ENCODE data around the gene OSMR. TPM values are rescaled to one million over a fixed set of nuclear protein-coding genes. Genes with fewer than 3 reads are reported as not detected.
A peak's percentile ranks its signal among the peaks of the same experiment; 100 is the strongest.

Gene OSMR
- total RNA-seq, 2 donors from 2014 or later: 79.2 to 190 TPM

DNA sequence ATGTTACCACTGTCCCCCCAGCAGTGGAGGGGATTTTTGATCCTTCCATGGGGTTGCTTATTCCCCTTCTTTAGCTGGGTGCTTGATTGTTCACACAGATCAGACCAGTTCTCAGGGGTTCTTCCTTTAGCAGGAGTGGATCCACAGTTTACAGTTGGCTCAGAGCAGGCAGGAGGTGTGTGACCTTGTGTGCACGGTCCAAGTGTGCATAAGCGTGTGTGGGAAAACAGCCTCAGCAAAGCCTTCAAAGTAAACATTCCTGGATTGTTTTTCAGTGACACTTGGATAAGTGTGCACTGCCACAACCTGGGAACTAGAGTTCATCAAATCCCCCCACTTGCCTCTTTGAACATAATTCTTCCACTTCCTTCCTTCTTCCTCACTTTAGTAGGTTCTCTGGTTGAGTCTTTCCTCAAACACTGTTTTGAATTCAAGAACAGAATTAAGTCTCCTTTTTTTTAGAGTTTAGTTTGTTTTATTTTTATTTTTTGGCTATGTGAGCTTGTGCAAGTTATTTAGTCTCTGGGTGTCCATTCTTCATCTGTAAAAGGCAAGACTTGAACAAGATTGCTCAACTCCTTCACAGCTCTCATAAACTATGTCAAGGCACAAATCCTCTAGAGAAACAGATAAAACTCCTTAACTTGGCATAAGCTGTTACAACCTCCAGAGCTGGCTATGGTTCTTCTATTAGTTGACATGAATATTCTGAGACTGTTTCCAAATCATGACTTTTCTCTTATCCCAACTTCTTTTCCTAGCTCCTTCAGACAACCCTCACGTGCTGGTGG lies 78.0 kb downstream of the OSMR start:
- TF ChIP-seq, protein P1, sequence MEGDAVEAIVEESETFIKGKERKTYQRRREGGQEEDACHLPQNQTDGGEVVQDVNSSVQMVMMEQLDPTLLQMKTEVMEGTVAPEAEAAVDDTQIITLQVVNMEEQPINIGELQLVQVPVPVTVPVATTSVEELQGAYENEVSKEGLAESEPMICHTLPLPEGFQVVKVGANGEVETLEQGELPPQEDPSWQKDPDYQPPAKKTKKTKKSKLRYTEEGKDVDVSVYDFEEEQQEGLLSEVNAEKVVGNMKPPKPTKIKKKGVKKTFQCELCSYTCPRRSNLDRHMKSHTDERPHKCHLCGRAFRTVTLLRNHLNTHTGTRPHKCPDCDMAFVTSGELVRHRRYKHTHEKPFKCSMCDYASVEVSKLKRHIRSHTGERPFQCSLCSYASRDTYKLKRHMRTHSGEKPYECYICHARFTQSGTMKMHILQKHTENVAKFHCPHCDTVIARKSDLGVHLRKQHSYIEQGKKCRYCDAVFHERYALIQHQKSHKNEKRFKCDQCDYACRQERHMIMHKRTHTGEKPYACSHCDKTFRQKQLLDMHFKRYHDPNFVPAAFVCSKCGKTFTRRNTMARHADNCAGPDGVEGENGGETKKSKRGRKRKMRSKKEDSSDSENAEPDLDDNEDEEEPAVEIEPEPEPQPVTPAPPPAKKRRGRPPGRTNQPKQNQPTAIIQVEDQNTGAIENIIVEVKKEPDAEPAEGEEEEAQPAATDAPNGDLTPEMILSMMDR (IDR thresholded peaks at IDR 0.05): no peak
- peaks cover 25% of the 10 kb centered on the region for H3K36me3 ChIP-seq
- H3K27ac ChIP-seq: peak overlapping the region; percentile 21 to 44
- ATAC-seq (ENCODE audit: insufficient number of reproducible peaks, low FRiP score, low read depth): no peak
- H3K27me3 ChIP-seq (replicated peaks; ENCODE audit: insufficient read depth): no peaks in the 10 kb centered on the region
- no peak for DNase-seq (ENCODE audit: low spot score)
- peaks cover 9 to 32% of the 10 kb centered on the region in 2 donors for H3K4me1 ChIP-seq (ENCODE audit: control insufficient read depth in 1 of 2, low read depth in 2 of 2)
- H3K9me3 ChIP-seq: no peaks in the 10 kb centered on the region
- H3K4me3 ChIP-seq: no peak overlapping the region

DNA sequence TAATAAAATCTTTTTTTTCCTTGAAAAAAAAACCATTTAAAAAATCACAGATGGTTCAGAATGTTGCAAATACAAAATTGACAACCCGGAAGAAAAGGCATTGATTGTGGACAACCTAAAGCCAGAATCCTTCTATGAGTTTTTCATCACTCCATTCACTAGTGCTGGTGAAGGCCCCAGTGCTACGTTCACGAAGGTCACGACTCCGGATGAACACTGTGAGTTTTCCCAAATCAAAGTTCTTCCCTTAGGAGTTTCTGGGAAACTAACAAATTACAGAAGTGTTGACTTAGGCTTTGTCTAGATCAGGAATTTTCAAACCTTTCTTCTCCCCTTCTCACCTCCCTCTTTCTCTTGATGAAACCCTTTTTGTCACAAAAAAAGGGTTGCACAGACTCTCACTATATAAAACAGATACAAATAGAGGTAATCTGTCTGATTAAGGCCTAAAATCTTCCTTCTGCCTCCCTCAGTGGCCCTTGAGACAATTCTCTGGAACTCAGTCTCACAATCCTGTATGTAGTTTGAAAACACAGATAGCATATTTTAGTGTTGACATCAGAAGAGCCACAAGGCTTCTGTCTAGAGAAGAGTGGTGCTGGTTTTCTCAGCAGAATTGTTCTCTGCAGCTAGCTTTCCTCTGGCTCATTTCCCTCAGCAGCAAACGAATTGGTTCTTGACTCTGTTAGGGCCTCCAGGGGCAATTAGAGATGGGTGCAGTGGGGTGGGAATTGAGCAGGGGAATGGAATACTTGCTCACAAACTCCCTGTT lies 79.5 kb downstream of the OSMR start:
- Histone ChIP-seq H3K27me3 (replicated peaks; ENCODE audit: insufficient read depth) (no peaks in the 10 kb centered on the region), H3K36me3 (peaks cover 25% of the 10 kb centered on the region), H3K4me1 (ENCODE audit: control insufficient read depth in 1 of 2, low read depth in 2 of 2) (peaks cover 9 to 32% of the 10 kb centered on the region in 2 donors), H3K9me3 (no peaks in the 10 kb centered on the region), H3K4me3 (no peak overlapping the region), H3K27ac (peak overlapping the region in 1 of 2 donors; percentile 59)
- DNase-seq (ENCODE audit: low spot score): no peak
- ATAC-seq (ENCODE audit: insufficient number of reproducible peaks, low FRiP score, low read depth): no peak
- TF ChIP-seq, protein P1 (IDR thresholded peaks at IDR 0.05): no peak

DNA sequence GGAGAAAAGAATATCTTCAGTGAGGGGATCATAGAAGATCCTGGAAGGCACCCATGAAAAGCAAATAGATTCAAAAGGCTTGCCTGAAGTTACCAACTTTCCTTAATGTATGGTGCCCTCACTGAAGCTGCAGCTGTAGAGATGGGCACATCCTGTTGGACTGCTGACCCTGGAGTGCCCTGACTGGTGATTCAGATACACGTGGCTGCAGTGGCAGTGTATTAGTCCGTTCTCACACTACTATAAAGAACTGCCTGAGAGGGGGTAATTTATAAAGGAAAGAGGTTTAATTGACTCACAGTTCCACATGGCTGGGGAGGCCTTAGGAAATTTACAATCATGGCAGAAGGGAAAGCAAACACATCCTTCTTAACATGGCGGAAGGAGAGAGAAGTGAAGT lies 80.3 kb downstream of the OSMR start:
- Histone ChIP-seq H3K4me3 (no peak overlapping the region), H3K4me1 (ENCODE audit: control insufficient read depth in 1 of 2, low read depth in 2 of 2) (peaks cover 9 to 32% of the 10 kb centered on the region in 2 donors), H3K27me3 (replicated peaks; ENCODE audit: insufficient read depth) (no peaks in the 10 kb centered on the region), H3K27ac (no peak overlapping the region), H3K9me3 (no peaks in the 10 kb centered on the region), H3K36me3 (peaks cover 27% of the 10 kb centered on the region)
- no peak for ATAC-seq (ENCODE audit: insufficient number of reproducible peaks, low FRiP score, low read depth)
- no peak for DNase-seq (ENCODE audit: low spot score)
- TF ChIP-seq, protein P1 (IDR thresholded peaks at IDR 0.05): no peak

DNA sequence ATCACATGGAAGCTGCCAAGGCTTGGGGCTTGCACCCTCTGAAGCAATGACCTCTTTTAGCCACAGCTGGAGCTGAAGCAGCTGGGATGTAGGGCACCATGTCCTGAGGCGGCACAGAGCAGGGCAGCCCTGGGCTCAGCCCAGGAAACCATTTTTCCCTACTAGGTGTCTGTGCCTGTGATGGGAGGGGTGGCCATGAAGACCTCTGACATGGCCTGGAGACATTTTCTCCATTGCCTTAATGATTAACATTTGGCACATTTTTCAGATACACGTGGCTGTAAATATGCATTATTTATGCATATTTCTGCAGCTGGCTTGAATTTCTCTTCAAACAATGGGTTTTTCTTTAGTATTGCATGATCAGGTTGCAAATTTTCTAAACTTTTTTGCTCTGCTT lies 81.7 kb downstream of the OSMR start:
- no peaks in the 10 kb centered on the region for H3K9me3 ChIP-seq
- TF ChIP-seq, protein P1 (IDR thresholded peaks at IDR 0.05): no peak
- no peak overlapping the region for H3K4me3 ChIP-seq
- H3K36me3 ChIP-seq: peaks cover 31% of the 10 kb centered on the region
- no peak for ATAC-seq (ENCODE audit: insufficient number of reproducible peaks, low FRiP score, low read depth)
- no peak overlapping the region for H3K27ac ChIP-seq
- peaks cover 9 to 32% of the 10 kb centered on the region in 2 donors for H3K4me1 ChIP-seq (ENCODE audit: control insufficient read depth in 1 of 2, low read depth in 2 of 2)
- no peak for DNase-seq (ENCODE audit: low spot score)
- no peaks in the 10 kb centered on the region for H3K27me3 ChIP-seq (replicated peaks; ENCODE audit: insufficient read depth)

DNA sequence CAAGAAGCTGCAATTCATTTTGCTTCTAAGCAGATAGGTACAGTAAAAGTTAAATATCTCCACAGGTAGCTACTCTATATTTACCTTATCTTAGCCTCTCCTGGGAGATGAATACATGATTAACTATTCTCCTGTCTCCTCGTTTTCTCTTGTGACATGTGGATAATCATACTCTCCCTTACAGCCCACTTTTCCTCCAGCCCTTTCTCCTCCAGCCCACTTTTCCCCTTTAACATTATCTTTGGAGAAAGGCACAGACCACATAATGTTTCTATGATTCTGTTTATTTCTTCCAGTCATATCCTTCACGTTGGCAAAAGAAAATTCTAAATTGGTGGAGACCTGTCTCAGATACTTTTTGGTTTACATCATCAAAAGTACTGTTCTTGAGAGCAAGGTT lies 84.0 kb downstream of the OSMR start:
- Histone ChIP-seq H3K4me1 (ENCODE audit: control insufficient read depth in 1 of 2, low read depth in 2 of 2) (peaks cover under 1 to 12% of the 10 kb centered on the region in 2 donors), H3K9me3 (no peaks in the 10 kb centered on the region), H3K27me3 (replicated peaks; ENCODE audit: insufficient read depth) (no peaks in the 10 kb centered on the region), H3K4me3 (no peak overlapping the region), H3K36me3 (peaks cover 36% of the 10 kb centered on the region), H3K27ac (no peak overlapping the region)
- ATAC-seq (ENCODE audit: insufficient number of reproducible peaks, low FRiP score, low read depth) (no peak), DNase-seq (ENCODE audit: low spot score) (no peak)
- TF ChIP-seq, protein P1 (IDR thresholded peaks at IDR 0.05): no peak
